ENCODE results near the gene MCF2L2. TPM values are rescaled to one million over a fixed set of nuclear protein-coding genes. Genes with fewer than 3 reads are reported as not detected.
A peak's percentile ranks its signal among the peaks of the same experiment; 100 is the strongest.

Gene MCF2L2
- total RNA-seq, 1 donor from 2014 or later: 0.89 TPM

- no peak for DNase-seq
Observed at GRCh38 chr3:183324083-183324482, 104.3 kb downstream of the MCF2L2 start.

GRCh38 chr3:183319371-183319770 lies 109.0 kb downstream of the MCF2L2 start:
- no peak for DNase-seq

- DNase-seq: no peak
Observed at GRCh38 chr3:183318877-183319276, 109.5 kb downstream of the MCF2L2 start.

DNA sequence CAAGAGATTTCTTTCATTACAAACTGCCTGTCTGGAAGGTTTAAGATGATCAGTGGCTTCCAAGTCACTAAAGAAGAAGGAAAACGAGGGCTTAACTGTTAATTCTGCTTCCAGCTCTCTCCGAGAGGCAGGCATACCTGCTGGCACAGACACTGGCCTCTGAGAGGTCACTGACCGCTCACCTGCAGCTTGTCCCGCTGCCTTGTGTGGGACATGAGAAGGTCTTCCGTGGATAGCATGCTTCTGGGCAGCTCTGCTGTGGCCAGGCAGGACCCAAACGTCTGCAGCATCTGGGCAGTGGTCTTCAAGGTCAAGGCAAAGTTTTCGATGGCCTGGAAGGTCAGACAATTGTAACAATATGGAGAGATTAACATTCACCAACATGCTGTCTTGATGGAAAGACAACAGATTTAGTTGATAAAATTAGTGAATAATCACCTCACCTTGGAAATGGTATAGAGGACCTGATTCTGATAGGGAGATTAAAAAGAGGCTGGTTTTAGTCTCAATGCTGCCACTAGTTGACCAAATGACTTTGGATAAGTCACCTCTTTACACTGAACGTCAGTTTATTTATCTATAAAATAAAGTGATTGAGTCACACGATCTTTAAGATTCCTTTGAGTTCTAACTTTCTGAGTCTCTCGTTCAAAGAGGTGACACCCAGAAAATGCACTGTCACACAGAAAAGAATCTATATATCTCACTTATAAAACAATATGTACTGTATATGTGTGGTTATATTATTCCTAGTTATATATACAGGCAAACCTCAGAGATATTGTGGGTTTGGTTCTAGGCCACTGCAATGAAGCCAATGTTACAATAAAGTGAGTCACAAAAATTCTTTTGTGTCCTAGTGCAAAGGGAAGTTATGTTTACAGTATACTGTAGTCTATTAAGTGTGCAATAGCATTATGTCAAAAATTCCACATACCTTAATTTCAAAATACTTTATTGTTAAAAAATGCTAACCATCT lies 110.2 kb downstream of the MCF2L2 start:
- DNase-seq: no peak

DNA sequence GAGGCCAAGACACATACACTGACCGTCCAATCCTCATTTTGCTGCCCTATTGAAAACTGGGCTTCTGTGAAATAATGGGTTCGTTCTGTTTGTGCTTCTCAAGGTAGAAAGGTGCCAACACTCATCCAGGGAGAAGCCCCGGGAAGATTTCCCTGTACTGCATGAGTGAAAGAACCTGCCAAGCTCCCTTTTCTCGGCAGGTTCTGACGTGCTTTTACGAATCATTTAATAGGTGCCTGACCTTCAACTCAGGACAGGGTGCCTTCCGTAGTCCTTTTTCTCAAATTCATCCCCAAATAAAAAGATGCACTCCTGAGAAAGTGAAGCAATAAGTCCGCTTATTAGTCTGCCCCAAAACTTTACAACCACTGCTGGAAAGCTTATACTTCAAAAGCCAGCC lies 111.1 kb downstream of the MCF2L2 start:
- DNase-seq: no peak

DNA sequence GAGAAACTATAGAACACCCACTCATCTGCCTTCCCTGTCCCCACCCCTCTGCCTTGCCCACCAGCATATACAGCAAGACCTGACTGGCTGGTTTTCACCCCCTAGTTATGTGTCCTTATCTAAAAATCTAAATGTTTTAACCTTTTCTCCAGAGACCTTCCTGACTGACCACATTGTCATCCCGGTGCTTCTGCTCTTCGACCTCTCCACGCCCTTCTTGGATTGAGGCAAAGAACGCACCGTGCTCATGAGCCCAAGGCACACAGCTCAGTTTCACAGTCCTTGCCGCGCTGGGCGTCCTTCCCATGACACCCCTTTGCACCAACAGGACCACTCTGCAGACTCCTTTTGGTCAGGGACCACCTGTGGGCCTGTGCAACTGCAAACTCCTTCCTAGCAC lies 112.7 kb downstream of the MCF2L2 start:
- no peak for DNase-seq

- no peak for DNase-seq
Observed at GRCh38 chr3:183313764-183314163, 114.7 kb downstream of the MCF2L2 start.

DNA sequence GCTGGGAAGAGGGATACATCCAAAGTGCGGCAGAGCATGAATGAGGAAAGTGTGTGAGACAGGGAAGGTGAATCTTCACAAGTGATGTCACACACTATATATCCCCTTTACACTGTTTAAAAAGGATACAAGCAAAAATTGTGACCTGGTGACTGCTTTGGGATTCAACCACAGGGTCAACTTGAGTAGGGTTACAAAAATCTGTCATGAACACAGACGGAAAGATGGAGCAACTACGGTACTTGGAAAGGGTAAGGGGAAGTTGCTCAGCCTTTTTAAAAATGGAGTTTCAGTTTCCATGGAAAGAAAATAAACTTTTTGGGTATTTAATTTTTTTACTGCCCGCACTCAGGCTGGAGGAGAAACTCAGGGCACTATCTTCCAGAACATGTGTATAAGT lies 115.1 kb downstream of the MCF2L2 start:
- DNase-seq: no peak

- DNase-seq: no peak
Observed at GRCh38 chr3:183312433-183312832, 116.0 kb downstream of the MCF2L2 start.

GRCh38 chr3:183310936-183311335 lies 117.5 kb downstream of the MCF2L2 start:
- DNase-seq: no peak

DNA sequence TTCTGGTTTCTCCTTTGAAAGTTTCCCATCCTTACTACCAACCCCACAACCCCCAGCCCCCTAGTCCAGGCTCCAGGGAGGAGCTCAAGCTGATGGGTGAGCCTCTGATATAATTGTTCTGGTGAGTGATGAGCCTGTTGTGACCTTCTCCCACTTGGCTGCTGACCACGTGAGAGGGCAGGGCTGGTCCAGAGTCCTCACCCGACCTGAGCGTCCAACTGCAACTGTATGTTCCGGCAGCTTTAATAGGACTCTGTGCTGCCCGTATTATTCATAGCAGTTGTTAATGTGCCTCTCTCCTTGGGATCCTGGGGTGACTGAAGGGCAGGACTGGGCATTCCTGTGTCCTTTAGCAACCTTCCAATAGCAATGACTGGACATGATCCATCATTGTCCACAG lies 119.1 kb downstream of the MCF2L2 start:
- no peak for DNase-seq

DNA sequence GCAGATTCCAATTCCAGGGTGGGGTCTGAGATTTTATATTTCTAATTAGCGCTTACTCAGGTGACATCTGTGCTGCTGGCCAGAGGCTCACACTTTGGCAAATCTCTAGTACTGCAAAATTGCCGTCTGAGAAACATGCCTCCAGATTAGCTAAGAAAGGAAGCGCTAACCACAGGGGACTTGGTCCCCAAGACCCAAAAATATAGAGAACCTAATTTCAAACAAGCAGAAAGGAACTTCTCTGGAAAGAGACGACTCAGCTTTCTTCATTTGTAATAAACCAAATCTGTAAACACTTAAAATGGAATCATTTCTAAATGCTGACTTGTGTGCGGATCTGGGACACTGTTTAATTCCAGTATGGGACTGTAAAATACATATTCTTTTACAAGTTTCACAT lies 119.7 kb downstream of the MCF2L2 start:
- no peak for DNase-seq

GRCh38 chr3:183307749-183308148 lies 120.7 kb downstream of the MCF2L2 start:
- no peak for DNase-seq

- peak; percentile 13 for DNase-seq
Observed at GRCh38 chr3:183306798-183307671, 121.4 kb downstream of the MCF2L2 start.

DNA sequence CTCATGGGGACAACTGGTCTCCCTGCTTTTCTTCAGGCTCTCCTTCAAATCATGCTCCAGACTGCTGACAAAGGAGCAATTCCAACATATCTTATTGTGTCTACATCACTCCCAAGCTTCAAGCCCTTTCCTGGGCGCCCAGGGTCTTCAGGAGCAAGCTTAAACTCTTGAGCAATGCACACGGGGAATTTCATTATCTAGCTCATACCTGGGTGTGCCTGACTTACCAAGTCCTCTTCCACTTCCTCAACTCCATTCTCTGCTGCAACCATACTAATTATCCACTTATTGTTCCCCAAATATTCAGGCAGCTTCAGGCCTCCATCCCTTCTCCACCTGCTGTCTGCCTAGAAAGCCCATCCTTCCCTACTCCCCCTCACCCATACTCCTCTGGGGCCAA lies 124.7 kb downstream of the MCF2L2 start:
- no peak for DNase-seq

DNA sequence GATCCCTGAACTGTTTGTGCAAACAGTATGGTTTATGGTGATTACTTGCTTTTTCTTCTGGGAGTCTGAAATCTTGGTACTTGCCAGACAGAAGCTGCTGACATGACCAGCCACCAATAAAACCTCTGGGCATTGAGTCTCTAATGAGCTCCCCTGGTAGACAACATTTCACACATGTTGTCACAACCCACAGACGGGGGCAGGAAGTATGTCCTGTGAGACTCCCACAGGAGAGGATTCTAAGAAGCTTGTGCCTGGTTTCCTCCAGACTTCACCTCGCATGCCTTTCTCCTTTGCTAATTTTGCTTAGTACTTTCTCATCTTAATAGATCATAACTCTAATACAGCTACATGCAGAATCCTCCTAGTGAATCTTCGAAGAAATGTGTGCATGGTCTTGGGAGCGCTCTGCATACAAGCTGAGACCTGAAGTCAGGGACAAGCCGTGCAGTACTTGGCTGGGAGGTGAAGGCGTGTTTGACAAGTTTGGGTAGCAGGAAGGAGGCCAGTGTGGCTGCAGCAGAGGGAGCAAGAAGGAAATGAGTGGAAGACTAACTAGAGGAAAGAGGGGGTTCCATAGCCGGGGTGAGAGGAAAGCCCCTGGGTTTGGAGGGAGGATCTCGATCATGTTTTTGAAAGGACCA lies 126.4 kb downstream of the MCF2L2 start:
- no peak for DNase-seq

DNA sequence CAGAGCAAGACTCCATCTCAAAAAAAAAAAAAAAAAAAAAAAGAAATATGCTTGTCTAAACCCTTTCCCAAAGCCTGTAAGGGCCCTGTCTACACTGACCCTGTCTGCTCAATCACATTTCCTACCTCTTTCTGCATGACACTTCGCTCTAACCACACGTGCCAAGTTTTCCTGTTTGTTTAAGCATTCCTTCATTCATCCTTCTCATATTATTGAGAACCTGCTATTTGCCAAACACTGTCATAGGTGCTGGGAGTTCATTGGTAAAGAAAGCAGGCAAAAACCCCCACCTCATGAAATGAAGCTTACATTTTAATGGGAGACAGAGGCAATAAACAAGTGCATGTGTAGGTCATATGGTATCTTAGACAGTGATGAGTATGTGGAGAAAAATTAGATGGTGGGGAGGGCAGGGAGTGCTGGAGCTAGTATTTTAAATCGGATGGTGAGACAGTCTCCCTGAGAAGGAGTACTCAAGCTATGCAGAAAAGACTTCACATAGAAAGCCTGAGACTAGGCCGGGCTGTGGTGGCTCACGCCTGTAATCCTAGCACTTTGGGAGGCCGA lies 127.3 kb downstream of the MCF2L2 start:
- no peak for DNase-seq

- DNase-seq: no peak
Observed at GRCh38 chr3:183299976-183300375, 128.4 kb downstream of the MCF2L2 start.

GRCh38 chr3:183298701-183299153 lies 129.7 kb downstream of the MCF2L2 start:
- DNase-seq: peak; percentile 64

GRCh38 chr3:183296944-183297343 lies 131.5 kb downstream of the MCF2L2 start:
- no peak for DNase-seq

DNA sequence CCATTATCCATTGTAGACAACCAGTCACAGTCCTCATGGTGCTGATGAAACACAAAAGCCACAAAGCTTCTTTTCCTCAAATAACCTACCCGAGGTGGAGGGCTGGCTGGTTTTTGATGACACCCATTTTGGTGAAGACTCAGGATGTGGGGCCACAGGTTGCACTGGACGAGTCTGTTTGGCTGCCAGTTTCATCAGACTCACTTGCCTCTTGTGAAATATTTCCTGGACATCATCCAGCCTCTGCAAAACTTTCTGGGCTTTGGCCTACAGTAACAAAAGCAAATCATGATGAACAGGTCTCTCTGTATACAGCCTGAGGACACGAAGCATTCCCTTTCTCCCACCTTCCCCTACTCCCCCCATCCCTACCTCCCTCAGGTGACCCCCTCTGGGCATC lies 133.2 kb downstream of the MCF2L2 start:
- DNase-seq: no peak

DNA sequence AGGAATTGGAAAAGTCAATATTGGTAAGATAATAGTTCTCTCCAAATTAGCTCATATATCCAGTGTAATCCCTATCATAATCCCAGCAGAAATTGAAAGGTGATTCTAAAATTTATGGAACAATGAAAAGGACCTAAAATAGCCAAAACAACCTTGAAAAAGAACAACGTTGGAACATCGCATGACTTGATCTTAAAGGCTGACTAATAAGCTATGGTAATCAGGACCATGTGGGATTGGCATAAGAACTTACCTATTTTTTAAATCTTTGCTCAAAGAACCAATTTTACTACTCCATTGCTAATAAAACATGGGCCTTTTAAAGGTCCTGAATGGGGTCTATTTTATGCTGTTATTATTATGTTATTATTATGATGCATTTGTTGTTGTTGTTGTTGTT lies 134.5 kb downstream of the MCF2L2 start:
- DNase-seq: no peak

Measured in skin of body (tissue), 2 donors.